NCI-H2196 treated with DMSO at 0.1 percent for 48 hours (cell line): ENCODE results near the gene CXCL3.

Experiments
- DNase-seq: peaks from one replicate; lab custom pipeline; 2025; ENCODE audit not compliant: unreplicated experiment; lab: John Stamatoyannopoulos, UW

Gene CXCL3

DNA sequence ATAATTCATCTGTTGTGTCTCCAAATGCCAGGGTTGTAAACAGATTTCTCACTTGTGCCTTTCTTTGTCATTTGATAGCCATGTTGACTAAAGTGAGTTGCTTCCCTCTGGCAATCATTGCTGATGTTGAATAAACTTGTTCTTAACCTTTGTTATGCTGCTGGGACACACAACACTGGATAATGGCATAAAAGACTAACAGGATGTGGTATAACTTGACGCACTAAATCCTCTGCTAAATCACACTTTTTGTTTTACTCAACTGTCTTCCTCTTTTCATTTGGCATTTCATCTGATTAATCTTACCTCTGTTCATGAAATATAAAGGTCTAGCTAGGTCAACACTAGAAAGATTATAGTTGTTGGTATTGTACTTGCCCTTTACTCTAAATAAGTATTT, 22.4 kb downstream of the CXCL3 start:
- no peak for DNase-seq

DNA sequence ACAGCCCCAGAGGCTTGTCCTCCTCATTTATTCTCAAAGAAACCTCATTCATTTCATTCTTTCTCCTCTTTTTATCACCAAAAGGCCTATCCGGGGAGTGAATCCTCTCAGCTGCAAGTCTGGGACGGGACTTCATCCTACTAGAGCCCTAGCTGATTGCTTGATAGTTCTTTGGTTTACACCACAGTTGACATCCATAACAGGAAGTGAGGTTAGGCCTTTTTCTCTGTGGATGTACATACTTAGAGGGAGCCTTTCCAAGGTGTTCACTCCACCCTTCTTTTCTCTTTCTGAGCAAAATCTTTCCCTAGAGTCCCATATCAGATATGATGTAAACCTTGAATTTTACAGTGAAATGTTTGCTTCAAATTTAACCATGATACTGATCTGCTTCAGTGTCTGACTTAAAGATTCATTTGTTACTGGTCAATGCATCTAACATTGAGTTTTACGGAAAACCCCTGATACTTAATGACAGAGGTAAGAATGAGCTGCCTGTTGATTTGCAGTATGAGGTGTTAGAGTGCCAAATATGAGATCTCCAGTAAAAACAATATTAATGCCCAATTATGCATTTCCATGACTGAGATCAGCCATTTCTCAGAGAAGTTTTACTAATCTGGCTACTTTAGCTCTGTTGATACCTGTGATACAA, 23.2 kb downstream of the CXCL3 start:
- no peak for DNase-seq

DNA sequence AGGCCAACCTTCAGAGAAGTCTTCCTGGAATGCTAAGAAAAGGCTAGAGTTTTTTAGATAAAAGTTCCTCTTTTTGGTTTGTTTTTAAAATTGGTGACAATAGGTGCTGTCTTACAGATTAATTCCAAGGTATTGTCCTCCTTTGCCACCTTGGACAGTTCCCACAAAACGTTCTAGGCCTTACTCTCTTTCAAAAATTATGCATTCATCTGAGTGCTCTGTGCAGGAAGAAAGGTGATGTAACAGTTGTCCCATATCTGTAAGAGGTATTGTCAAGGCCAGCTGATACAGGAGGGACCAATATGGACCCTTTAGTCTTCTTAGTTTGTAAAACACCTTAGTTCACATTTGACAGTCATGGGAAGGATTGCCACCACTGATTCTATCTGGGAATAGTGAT, 24.2 kb downstream of the CXCL3 start:
- no peak for DNase-seq

DNA sequence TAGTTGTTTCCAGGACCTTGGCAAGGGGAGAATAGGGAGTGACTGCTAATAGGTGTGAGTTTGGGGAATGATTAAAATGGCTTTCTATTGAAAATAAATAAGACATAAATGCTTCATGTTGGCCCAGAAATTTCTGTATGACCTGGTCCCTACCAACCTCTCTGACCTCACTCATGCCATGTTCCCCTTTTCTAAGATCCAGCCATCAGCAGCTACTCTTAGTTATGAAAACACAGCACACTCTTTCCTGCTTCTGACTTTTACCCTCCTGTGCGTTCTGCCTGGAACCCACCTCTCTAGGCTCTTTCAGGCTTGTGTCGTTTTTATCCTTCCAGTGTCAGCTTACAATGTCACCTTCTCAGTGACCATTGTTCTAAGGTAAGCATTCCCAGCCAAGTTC, 25.2 kb downstream of the CXCL3 start:
- DNase-seq: no peak

DNA sequence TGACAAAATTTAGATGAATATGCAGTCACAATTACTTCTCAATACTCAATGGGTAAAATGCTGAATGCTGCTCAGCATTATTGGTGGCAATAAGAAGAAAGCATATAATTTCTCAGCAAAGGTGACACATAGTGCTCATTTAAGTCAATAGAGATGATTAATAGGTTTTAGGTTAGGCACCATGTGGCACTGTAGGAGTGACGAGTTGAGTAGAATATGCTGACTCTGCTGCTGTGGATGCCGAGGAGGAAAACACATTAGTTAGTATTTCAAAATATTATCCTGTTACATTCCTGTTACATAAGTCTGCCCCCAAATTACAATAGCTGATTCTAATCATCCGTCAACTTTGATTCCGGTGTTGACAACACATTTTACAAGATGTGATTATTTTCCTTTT, 26.4 kb downstream of the CXCL3 start:
- no peak for DNase-seq

DNA sequence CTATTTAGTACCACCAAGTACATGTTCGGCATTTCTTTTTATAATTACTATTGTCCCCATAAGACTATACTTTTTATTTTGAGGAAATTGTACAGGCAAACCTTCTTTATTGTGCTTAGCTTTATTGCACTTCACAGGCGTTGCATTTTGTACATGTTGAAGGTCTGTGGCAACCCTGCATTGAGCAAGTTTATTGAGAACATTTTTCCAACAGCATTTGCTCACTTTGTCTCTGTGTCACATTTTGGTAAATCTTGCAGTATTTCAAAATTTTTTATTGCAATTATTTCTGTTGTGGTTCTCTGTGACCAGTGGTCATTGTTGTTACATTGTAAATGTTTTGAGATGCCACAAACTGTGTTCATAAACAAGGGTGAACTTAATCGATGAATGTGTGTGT, 29.2 kb downstream of the CXCL3 start:
- no peak for DNase-seq

DNA sequence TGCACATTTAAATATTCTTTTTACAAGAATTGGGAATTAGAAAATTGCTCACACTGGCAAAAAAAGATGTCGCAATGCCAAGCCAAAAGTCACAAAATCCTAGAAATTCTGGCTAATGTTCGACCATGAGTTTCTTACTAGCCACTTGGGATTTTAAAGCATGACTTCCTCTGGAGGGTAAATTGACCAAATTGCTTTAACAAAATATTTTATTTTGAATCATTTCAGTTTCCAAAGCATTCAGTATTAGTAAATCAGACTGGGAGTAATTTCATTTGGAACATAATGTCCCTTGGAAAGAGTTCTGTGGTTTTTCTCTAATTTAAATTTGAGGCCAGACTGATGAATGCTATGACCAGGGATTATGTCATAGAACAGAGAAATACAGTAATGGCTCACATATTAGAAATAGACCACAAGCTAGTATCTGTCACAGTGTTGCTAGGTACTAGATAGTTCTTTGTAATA, 32.4 kb downstream of the CXCL3 start:
- DNase-seq: no peak

DNA sequence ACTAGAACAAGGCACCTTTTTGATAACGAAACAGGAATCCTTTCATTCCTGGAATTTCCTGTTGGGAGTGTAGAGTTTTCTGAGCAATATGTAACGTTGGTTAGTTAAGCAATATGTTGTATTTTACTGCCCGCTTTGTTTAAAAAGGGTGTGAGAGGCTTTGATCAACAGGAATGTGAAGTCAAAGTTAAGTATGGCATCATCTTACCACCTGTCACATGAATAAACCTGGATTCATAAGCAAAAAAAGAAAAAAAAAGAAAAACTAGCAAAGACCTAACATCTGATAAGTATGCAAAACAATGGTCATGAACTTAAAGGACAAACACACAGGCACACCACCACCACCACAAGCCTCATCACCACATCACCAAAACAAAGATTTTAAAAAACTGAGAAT, 33.0 kb downstream of the CXCL3 start:
- no peak for DNase-seq

DNA sequence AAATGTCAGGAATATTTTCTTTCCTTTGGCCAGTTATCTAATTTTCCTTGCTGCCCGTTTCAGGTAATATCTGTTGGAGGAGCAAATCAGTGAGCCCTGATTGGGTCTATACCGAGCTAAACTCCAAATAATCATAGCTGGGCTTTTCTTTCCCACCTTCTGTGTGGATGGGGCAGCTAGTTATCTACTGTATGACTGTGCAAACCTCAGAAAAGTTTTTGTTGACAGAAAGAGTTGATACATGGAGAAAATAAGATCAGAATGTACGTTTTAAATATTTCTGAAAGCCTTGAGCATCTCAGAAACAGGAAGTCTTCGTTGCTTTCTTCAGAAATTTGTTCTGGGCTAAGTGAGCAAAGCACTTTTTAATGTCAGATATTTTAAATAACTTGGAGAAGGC, 33.8 kb downstream of the CXCL3 start:
- DNase-seq: no peak

DNA sequence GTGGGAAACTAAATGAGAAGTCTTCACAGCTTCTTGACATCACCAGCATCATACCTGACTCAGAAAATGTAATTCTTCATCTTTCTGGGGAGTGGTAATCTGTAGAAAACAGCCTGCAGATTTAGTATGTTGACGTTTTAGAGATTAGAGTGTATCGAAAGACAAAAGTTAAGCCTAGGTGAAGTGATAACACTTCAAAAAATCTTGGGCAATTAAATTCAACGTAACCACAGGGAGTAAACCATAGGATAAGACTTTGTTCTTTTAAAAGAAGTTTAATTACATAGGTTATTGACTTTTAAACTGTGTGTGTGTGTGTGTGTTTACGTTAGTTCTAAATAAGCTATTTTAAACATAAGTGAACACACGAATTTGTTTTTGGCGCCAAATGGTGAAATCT, 38.2 kb downstream of the CXCL3 start:
- no peak for DNase-seq

DNA sequence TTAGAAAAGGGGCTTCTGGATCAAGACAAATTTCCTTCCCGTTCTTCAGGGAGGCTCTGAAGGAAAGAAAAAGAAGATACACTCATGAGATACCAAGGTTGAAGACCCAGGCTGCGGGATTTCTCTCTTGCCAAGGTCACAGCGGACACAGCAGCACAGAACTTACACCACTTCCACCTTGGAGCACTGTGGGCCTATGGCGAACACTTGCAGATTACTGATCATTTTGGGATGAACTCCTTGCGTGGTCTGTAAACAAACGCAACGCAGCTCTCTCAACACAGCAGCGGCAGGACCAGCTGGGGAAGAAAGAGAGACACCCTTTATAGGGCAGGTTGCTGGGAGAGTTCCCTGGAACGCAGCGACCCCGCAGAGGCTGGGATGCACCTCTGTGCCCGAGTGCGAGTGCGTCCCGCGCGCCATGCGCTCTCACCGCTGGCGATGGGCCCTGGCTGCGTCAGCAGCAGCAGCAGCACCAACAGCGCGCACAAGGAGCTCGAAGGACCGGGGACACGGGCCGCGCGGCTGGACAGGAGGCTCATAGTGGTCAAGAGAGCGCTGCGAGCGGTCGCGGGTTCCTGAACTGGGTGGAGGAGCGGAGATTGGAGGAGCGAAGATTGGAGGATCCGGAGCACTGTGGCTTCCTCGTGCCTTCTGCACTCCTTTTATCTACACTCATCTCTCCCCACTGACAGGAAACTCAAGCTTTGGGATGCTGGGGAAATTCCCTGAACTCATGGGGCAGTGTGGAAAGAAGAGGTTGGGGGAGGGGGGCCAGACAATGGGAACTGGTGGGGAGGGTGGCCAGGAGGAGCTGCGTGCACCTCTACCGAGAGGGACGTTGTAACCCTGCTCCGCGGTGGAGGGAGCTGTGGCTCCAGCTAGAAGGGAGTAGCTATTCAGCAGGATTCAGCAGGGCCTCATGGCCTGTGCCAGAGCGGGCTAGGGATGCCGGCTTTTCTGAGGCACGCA, 40.2 kb downstream of the CXCL3 start, which contains the start of gene CXCL5:
Gene CXCL5 (minus strand): TSS at position 638 of the 972 bp plus-strand sequence. CDS start 96 bp downstream, at position 542.
- no peak for DNase-seq

DNA sequence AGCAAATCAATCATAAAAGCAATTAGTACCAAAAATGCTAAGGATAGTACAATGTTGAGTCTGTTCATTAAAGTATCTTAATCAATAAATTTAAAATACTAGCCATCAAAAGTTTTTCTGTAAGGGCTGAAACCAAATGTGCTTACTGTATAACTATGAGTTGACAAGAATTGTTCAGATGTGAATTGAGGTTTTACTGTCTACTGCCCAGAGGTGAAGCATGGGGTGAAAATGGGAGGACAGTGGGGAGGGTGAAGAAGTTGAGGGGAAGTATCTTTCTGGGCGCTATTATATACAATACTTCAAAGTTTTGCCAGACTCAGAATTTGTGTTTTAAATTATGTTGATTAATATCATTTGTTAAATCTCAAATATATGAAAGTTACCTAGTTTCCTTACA, 46.4 kb downstream of the CXCL3 start:
- DNase-seq: no peak

DNA sequence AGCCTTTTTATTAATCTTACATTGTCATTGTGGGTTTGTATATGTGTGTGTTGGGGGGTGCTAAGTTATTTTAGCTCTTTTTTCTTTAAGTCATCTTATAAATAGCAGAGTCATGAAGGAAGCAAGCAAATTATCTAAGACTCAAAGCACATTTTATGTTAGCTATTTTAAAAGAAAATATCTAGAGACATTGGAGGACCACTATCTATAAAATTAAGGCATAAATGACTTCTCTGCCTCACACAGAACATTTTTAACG, 46.8 kb downstream of the CXCL3 start:
- DNase-seq: no peak

DNA sequence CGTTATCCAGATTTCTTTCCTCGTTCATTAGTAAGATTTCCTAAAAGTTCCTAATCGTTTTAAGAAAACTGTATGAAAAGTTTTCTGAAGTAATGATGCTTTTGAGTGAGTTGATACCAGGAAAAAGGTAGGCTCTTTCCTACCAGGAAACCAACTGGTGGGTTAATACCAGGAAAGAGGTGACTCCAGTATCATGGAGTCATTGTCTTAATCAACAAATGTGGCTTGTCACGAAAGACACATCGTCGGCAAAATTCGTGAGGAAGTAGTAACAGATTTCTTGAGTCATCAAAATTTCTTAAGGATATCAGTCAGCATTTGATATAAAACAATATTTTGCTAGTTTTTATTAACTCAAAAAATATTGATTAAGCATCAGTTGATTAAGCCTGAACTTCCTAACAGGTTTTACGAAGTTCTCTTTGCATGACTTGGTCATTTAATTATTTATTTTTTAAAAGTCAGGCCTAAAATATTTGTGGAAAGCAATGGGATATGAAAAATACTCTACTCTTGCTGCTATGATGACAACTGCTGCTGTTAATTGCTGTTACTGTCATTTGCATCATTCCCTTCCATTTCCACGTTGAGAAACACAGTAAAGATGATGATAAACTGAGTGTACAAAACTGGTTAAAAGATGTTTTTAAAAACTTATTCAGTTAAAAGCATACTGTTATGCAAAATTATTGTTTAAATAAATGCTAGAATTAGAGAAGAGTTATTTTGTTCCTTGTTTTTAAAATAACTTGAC, 47.3 kb downstream of the CXCL3 start:
- DNase-seq: no peak

DNA sequence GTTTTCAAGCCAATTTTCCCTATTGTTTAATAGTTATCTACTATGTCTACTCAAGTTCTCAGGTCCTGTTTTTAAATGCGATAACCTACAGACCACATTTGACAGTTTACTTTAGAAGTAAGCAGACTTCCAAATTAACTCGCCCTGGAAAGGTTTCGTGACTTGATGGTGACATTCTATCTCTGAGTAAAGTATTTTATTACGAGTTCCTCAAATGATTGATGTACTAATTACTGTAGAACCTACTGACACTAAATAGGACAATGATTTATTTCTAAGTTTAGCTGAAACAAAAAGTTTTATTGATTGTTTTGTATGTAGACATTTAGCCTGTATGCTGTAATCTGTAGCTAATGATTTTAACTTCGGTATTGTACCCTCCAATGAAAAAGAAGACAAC, 48.6 kb downstream of the CXCL3 start:
- DNase-seq: no peak

DNA sequence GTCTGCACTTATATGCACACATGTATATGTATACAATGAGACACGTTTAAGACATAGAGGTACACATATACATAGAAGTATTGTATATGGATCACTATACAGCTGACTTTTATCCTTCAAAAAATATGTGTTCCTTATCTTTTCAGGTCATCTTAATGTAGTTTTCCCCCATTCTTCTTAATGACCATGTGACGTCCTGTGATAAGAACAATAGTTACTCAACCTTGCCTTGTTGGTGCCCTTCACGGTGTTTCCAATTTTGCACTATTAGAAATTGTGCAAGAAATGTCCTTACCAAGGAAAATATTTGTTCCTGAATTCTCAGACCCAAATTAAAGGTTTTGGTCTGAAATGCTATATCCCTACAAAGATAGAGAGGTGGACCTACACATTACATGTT, 49.5 kb downstream of the CXCL3 start:
- no peak for DNase-seq

DNA sequence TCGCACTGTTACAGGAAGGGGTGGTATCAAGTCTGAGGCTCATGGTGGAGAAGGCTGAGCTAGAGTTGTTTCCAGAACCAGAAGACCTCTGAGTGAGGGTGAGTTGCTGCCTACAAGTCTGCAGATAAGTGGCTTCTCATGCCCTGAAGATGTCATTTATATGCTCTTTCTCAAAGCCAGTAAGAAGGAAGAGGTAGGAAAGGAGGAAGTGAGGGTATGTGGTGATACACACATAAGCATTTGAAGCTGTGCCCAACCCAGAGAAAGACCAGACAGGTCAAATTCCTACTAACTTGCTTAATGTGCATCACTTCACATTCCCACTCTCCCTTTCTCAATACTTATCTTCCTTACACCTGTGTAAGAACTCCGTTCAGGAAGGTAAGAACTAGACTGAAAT, 50.4 kb downstream of the CXCL3 start, which contains the start of gene PPBP:
Gene PPBP (minus strand): TSS at position 130 of the 400 bp plus-strand sequence. CDS start 87 bp downstream, at position 43.
- no peak for DNase-seq
